Peyer's patch (tissue), 4 donors: Measurements from ENCODE around the gene LTBP2.

ENCODE experiments used
- CTCF ChIP-seq, 6 experiments: fragments of 450-650 bp in 4 of 6; fragments of 200-600 bp in 2 of 6; sonication (generic) in 1 of 6; IDR thresholded peaks; one replicate each; pipeline ENCODE4 v1.5.1; 2017 to 2019; ENCODE audit warnings: antibody characterized with exemption in 6 of 6, mild to moderate bottlenecking in 3 of 6, moderate library complexity in 1 of 6
- POLR2A ChIP-seq, 2 donors: fragments of 450-650 bp; IDR thresholded peaks; one replicate each; pipeline ENCODE4 v1.5.1; 2017; ENCODE audit warnings: antibody characterized with exemption in 2 of 2, mild to moderate bottlenecking in 2 of 2, moderate library complexity in 2 of 2

DNA sequence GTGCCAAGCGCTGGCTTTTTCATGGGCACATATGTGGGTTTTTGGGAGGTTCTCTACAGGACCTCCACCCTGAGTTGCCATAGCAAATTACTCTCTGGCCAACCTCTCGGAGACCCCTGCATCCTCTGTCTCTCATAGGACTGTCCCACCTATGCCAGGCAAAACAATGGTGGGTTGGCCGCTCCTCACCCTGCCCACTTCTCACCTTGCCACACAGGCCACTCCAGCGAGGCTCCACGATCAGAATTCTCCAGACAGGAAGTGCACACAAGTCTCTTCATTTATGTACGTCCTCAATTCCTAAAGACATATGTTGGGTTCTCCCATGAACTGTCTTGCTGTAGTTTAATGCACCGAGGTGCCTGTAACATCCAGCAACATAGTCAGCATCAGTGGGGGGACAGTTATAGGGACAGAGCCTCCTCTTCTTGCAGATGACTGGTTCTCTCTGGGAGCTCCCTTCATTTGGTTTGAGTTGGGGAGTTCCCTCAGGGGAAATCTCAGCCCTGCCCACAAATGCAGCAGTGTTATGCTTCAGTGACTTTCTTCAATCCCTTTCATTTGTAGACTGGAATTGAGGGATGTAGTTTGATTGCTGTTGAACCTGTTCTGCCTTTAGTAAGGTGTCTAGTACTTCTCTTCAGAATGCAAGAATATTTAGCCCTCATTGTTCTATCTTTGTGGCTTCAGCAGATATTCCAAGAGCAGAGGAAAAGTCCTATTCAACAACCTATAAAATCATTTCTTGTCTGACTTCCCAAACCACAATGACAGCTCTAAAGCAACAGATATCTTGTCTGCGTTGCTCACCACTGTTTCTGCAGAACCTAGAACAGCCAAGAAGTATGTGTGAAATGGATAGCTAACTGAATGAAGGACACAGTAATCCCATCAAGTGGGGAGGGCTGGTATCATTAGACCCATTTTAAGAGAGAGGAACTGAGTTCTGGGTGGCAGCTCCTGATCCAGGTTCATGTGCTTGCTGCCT lies 2.8 kb upstream of the LTBP2 start:
- TF ChIP-seq CTCF (IDR thresholded peaks at IDR 0.05) (no peak), POLR2A (IDR thresholded peaks at IDR 0.05) (no peak)
